GM18508 (cell line): ENCODE results near the gene CACNB4.

Experiments used
- ATAC-seq: cut with Tn5 transposase; IDR thresholded peaks from one replicate; pipeline ENCODE4 v1.9.1; 2021; ENCODE audit warnings: moderate number of reproducible peaks; ENCODE audit not compliant: insufficient read depth, unreplicated experiment

The CACNB4 gene

GRCh38 chr2:151840216-151841046 is 258.4 kb downstream of the CACNB4 start:
- ATAC-seq, result peak; percentile 98

DNA sequence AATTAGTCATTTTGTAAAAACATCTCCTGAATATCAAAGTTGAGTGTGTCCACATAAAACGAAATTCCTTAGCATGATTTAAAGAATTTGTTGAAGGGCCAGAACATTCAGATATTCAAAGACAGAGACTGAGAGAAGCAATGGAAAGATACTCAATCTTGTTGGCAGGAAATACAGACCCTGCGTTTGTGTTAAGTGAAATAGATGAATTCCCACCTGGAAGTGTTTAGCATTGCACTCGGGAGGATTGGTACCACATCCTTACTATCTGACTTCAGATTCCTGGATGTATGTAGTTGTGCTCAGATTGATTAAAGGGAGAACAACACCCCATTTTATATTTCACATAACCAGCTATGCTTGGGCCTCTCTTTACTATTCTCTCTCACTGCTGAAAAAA is 260.9 kb downstream of the CACNB4 start:
- no peak for ATAC-seq

DNA sequence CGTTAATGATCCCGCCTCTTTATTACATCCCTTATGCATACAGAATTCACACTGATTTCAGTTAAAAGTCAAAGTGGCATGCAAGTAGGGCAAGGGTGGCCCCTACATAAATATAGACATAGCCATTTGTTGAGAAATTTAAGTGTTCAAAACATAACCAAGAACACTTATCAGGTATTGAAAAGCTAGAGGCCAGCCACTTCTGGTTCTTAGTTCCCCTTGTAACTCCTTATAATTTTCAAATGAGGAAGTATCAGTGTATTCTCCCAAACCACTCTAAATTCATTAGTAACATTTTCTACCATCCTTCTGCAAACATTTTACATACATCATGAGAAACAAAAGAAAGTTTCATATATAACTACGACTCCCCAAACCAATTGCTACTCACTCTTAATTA is 264.9 kb downstream of the CACNB4 start:
- no peak for ATAC-seq

- ATAC-seq, result no peak
These were observed 267.9 kb downstream of the CACNB4 start for GRCh38 chr2:151830961-151831360.

GRCh38 chr2:151828890-151829324 is 269.9 kb downstream of the CACNB4 start:
- no peak for ATAC-seq

GRCh38 chr2:151828143-151828889 is 270.5 kb downstream of the CACNB4 start, which contains the start of gene ARL5A:
ARL5A (minus strand) TSS chr2:151828421; CDS start chr2:151828176, 245 bp downstream.
- peak; percentile 97 for ATAC-seq

- ATAC-seq, result peak; percentile 2
These were observed 271.2 kb downstream of the CACNB4 start for GRCh38 chr2:151827564-151828142.

DNA sequence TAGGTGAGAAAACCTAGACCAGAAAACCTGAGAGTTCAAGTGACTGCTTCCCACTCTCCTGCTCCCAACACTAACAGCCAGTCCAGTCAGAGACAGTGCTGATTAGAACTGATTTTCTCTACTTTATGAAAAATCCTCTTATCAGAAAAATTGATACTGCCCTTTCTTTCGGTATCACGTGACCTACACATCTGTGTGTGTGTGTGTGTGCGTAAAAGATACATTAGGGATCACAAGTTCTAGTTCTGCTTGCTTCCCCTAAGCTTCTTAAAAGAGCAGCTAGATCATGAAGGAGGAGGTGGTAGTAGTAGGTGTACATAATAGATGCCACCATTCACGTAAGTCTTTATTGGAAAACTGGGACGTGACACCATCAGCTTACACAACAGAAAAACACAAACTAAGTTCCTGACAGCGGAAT is 272.1 kb downstream of the CACNB4 start:
- ATAC-seq, result no peak

DNA sequence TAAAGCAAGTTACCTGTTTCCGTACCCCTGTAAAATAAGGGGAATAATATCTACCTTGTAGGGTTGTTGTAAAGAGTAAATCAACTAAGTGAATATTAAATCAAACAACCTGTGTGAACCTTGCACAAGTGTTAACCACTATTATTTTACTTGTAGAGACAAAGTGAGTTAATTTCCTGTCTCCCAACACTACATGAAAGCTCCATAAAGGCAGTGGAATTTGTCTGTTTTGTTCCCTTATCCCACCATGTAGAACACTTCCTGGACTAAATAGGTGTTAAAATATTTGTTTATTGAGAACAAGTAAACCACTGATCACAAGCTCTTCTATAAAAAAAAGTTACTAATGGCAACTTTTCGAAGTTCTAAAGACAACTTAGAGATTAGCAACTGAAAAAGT is 274.0 kb downstream of the CACNB4 start:
- ATAC-seq, result no peak

GRCh38 chr2:151823651-151824050 is 275.2 kb downstream of the CACNB4 start:
- ATAC-seq, result no peak

GRCh38 chr2:151819920-151820319 is 278.9 kb downstream of the CACNB4 start:
- ATAC-seq, result peak; percentile 85

GRCh38 chr2:151817929-151818328 is 280.9 kb downstream of the CACNB4 start:
- ATAC-seq, result no peak

GRCh38 chr2:151816843-151817242 is 282.0 kb downstream of the CACNB4 start:
- no peak for ATAC-seq

- no peak for ATAC-seq
These were observed 282.9 kb downstream of the CACNB4 start for GRCh38 chr2:151815821-151816489.

- no peak for ATAC-seq
These were observed 288.4 kb downstream of the CACNB4 start for GRCh38 chr2:151810489-151810888.

DNA sequence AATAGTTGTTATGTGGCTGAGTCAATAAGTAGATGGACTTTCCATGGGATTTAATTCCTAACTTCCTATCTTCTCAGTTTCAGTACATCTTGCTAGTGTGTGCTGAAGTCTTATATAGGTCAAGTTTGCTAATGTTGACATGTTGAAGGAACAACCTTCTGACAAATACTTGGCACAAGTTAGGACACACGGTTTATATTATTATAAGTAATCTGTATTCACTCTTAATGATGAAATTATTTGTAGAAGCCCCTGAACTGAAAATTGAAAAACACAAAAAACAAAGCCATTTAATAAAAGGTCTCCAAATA is 289.8 kb downstream of the CACNB4 start:
- ATAC-seq, result no peak

GRCh38 chr2:151808258-151809072 is 290.4 kb downstream of the CACNB4 start:
- ATAC-seq, result no peak

GRCh38 chr2:151805961-151806360 is 292.9 kb downstream of the CACNB4 start:
- ATAC-seq, result no peak

- ATAC-seq, result no peak
These were observed 293.5 kb downstream of the CACNB4 start for GRCh38 chr2:151805343-151805742.

DNA sequence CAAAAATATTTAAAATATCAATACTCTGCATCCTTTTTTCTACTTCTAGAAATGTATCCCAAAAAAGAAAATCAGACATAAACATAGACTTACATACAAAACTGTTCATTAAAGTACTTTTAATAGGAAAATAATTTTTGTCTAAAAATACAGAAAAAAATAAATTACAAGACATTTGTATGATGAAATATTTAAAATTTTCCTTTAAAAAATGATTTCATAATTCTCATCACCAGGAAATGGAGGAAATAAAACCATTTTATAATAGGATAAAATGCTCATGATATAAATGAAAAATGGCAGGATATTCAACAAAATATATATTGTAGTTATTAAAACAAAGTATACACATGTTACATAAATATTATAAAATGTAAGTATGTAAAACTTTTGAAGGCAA is 295.0 kb downstream of the CACNB4 start:
- ATAC-seq, result no peak
